ENCODE measurements around the gene FMO2. TPM values are rescaled to one million over a fixed set of nuclear protein-coding genes. Genes with fewer than 3 reads are reported as not detected.

The FMO2 gene
- total and polyA plus RNA-seq, 2 of the 8 experiments (the other 6 are each of a cell fraction or from before 2014, with no cell fraction given): not detected

DNA sequence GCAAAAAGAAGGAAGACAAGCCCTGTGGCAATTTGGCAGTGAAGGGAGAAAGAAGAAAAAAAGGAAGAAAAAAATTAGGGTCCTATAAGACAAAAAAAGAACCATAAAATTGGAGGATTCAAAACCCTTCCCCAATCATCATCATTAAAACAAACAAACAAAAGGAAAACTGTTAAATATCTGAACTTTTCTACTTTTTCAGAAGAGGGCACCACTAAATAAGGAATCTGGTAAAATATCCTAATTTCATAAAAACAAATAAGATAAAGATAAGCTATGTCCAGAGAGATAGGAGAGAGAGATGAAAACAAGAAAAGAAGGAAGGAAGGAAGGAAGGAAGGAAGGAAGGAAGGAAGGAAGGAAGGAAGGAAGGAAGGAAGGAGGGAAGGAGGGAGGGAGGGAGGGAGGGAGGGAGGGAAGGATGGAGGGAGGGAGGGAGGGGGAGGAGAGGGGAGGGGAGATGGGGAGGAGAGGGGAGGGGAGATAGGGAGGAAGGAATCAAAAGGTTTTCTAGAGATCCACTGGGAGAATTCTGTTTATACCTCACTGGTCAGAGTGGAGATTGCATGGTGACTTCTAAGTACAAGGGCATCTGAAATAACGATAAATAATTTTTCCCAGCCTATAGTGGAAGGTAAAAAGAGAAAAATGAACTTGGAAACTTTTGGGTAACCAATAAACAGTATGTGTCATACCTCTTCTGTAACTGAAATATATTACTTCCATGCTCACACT lies 10.4 kb upstream of the FMO2 start:
- Histone ChIP-seq H3K27ac (ENCODE audit: low read depth, low read length) (no peak overlapping the region), H3K23me2 (ENCODE audit: low read depth, low read length) (peaks cover 1% of the 10 kb centered on the region; the same call in 1 of the 2 replicates), H3K9me3 (ENCODE audit: insufficient read depth in 2 of 2, low read depth in 1 of 2, low read length in 1 of 2) (no peaks in the 10 kb centered on the region), H3K4me2 (ENCODE audit: insufficient read depth in 1 of 2, low read depth in 2 of 2, low read length in 2 of 2) (no peak overlapping the region), H3K56ac (replicated peaks; ENCODE audit: insufficient read length, low read depth, low read length) (no peak overlapping the region), H4K20me1 (replicated peaks in 1 of 2; ENCODE audit: control insufficient read depth in 1 of 2, insufficient read depth in 2 of 2, low read length in 2 of 2) (no peaks in the 10 kb centered on the region), H2BK15ac (ENCODE audit: low read length) (no peak overlapping the region), H3K9ac (replicated peaks in 1 of 4; ENCODE audit: extremely low read depth in 1 of 4, low read depth in 3 of 4, low read length in 3 of 4) (no peak overlapping the region), H3K14ac (ENCODE audit: insufficient read length) (no peak overlapping the region), H3K4ac (replicated peaks; ENCODE audit: insufficient read length, low read depth, low read length) (no peak overlapping the region), H4K91ac (replicated peaks; ENCODE audit: insufficient read length, low read length) (no peak overlapping the region), H3K23ac (ENCODE audit: insufficient read length) (no peak overlapping the region), H2BK12ac (ENCODE audit: low read depth, low read length) (no peak overlapping the region), H3K18ac (ENCODE audit: extremely low read depth, low read length) (no peak overlapping the region), H2BK5ac (ENCODE audit: low read depth, low read length) (no peak overlapping the region), H3K79me1 (ENCODE audit: low read depth, low read length) (no peaks in the 10 kb centered on the region), H2AFZ (ENCODE audit: low read length) (no peak overlapping the region), H3K4me1 (replicated peaks in 1 of 4; ENCODE audit: control insufficient read depth in 3 of 4, insufficient read depth in 4 of 4, low read length in 3 of 4) (no peaks in the 10 kb centered on the region), H3K79me2 (ENCODE audit: control insufficient read depth in 1 of 2, insufficient read depth in 2 of 2, low read length in 2 of 2) (no peaks in the 10 kb centered on the region), H2BK20ac (ENCODE audit: low read length) (no peak overlapping the region), H3K4me3 (ENCODE audit: extremely low read depth in 1 of 4, insufficient read depth in 2 of 4, low read depth in 3 of 4, low read length in 4 of 4) (no peak overlapping the region), H4K5ac (ENCODE audit: insufficient read length, low read depth, low read length) (no peak overlapping the region), H3K36me3 (ENCODE audit: control insufficient read depth in 2 of 4, insufficient read depth in 4 of 4, low read length in 3 of 4) (no peaks in the 10 kb centered on the region), H2AK5ac (ENCODE audit: low read depth, low read length) (no peak overlapping the region), H4K8ac (ENCODE audit: extremely low read depth, insufficient read depth, low read length) (no peak overlapping the region), H2BK120ac (replicated peaks; ENCODE audit: low read depth, low read length) (no peak overlapping the region), H3K27me3 (replicated peaks in 1 of 4; ENCODE audit: control insufficient read depth in 3 of 4, extremely low read depth in 1 of 4, insufficient read depth in 3 of 4, low read length in 3 of 4) (no peaks in the 10 kb centered on the region)
- 67% methylated on average over 1 of the region's 1 CpG; no CpG with 5 or more reads in 1 of the 2 experiments for WGBS, 2 experiments (ENCODE audit: extremely low coverage in 1 of 2, insufficient coverage in 1 of 2, insufficient read length in 1 of 2, insufficient replicate concordance in 2 of 2, low coverage in 1 of 2, low lambda C conversion rate in 2 of 2, missing lambda C conversion rate in 1 of 2)
- DNase-seq (ENCODE audit: low read depth in 1 of 2, low spot score in 2 of 2) (no peak), FAIRE-seq (no peak)
- ChIA-PET POLR2A (ENCODE audit: partially characterized antibody) (interaction anchor here (0.7 kb wide), 1 partner anchor 11 kb away, joined by 3 read pairs; the partner anchor contains the start of gene FMO2), CTCF (ENCODE audit: partially characterized antibody) (interaction anchor here (0.6 to 1.7 kb wide), 4 partner anchors 12 to 83 kb away, joined by 3 to 4 read pairs (median 3); no protein-coding TSS in a partner anchor)
- TF ChIP-seq ASH2L (IDR thresholded peaks at IDR 0.05; ENCODE audit: low read length): no peak
- TF ChIP-seq TAF7 (optimal IDR thresholded peaks at IDR 0.05; ENCODE audit: borderline replicate concordance, low read depth, low read length): no peak
- TF ChIP-seq MAX (IDR thresholded peaks at IDR 0.05): no peak
- TF ChIP-seq RAD21 (IDR thresholded peaks at IDR 0.05 in 1 of 2, conservative IDR thresholded peaks at IDR 0.05 in 1 of 2; ENCODE audit: low read depth in 2 of 2, low read length in 2 of 2): no peak
- TF ChIP-seq SUZ12 (IDR thresholded peaks at IDR 0.05; ENCODE audit: low read length): no peak
- TF ChIP-seq JUN (IDR thresholded peaks at IDR 0.05; ENCODE audit: low read depth, low read length): no peak
- TF ChIP-seq USF2 (IDR thresholded peaks at IDR 0.05; ENCODE audit: low read length): no peak
- no peak for TF ChIP-seq TCF12 (IDR thresholded peaks at IDR 0.05; ENCODE audit: low read depth, low read length)
- no peak for TF ChIP-seq CHD2 (IDR thresholded peaks at IDR 0.05; ENCODE audit: low read length)
- TF ChIP-seq GABPA (IDR thresholded peaks at IDR 0.05; ENCODE audit: borderline replicate concordance, insufficient read depth, low read length): no peak
- no peak for TF ChIP-seq SRF (IDR thresholded peaks at IDR 0.05; ENCODE audit: low read depth, low read length)

All from H1 (cell line).